Stomach (tissue), 4 donors: ENCODE measurements around the gene DNAH14.

ENCODE experiments used
- POLR2A ChIP-seq, 4 donors: fragments of 450-650 bp; IDR thresholded peaks; one replicate each; pipeline ENCODE4 v1.6.1; 2016; ENCODE audit warnings: antibody characterized with exemption in 4 of 4, control low read depth in 2 of 4, mild to moderate bottlenecking in 1 of 4, moderate library complexity in 1 of 4
- POLR2AphosphoS5 ChIP-seq, 3 donors: sonication (generic); formaldehyde crosslinking; IDR thresholded peaks; one replicate each; pipeline ENCODE4 v1.6.1; 2016; ENCODE audit warnings: antibody characterized with exemption in 3 of 3
- TF ChIP-seq, protein P1 (sequence below), 7 experiments: fragments of 450-650 bp in 4 of 7; fragments of 200-600 bp in 3 of 7; sonication (generic) in 3 of 7; IDR thresholded peaks; one replicate each; pipeline ENCODE4 v1.5.1; 2016 to 2019; ENCODE audit warnings: antibody characterized with exemption in 7 of 7, control low read depth in 2 of 7, mild to moderate bottlenecking in 1 of 7

DNA sequence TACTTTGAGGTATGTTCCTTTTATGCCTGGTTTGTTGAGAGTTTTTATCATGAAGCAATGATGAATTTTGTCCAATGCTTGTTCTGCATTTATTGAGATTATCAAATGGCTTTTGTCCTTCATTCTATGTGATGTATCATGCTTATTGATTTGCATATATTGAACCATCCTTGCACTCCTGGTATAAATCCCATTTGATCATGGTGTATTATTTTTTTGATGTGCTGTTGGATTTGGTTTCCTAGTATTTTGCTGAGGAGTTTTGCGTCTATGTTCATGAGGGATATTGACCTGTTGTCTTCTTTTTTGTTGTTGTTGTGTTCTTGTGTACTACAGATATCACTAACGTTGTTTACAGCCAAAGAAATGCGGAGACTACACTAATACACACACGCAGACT lies 4.1 kb downstream of the DNAH14 start:
- TF ChIP-seq, protein P1, sequence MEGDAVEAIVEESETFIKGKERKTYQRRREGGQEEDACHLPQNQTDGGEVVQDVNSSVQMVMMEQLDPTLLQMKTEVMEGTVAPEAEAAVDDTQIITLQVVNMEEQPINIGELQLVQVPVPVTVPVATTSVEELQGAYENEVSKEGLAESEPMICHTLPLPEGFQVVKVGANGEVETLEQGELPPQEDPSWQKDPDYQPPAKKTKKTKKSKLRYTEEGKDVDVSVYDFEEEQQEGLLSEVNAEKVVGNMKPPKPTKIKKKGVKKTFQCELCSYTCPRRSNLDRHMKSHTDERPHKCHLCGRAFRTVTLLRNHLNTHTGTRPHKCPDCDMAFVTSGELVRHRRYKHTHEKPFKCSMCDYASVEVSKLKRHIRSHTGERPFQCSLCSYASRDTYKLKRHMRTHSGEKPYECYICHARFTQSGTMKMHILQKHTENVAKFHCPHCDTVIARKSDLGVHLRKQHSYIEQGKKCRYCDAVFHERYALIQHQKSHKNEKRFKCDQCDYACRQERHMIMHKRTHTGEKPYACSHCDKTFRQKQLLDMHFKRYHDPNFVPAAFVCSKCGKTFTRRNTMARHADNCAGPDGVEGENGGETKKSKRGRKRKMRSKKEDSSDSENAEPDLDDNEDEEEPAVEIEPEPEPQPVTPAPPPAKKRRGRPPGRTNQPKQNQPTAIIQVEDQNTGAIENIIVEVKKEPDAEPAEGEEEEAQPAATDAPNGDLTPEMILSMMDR (IDR thresholded peaks at IDR 0.05) = no peak
- TF ChIP-seq POLR2A (IDR thresholded peaks at IDR 0.05) = no peak
- TF ChIP-seq POLR2AphosphoS5 (IDR thresholded peaks at IDR 0.05) = no peak
